ENCODE data around the gene SLCO4A1. TPM values are rescaled to one million over a fixed set of nuclear protein-coding genes. Genes with fewer than 3 reads are reported as not detected.
A peak's percentile ranks its signal among the peaks of the same experiment; 100 is the strongest.

Gene SLCO4A1
- total and polyA plus RNA-seq, 2 experiments from 2014 or later: 0.15 to 1.0 TPM

- Histone ChIP-seq H3K4me3 (no peak overlapping the region), H3K9me3 (ENCODE audit: low read depth) (no peaks in the 10 kb centered on the region), H3K36me3 (no peaks in the 10 kb centered on the region), H3K4me1 (ENCODE audit: low read depth) (peaks cover 6% of the 10 kb centered on the region), H3K27me3 (no peaks in the 10 kb centered on the region), H3K27ac (no peak overlapping the region)
- TF ChIP-seq CTCF (IDR thresholded peaks at IDR 0.05; ENCODE audit: low read depth, low read length): no peak
- peak in 1 of 2 donors; percentile 62 for DNase-seq (ENCODE audit: low read depth in 1 of 2, low spot score in 1 of 2)
Observed at GRCh38 chr20:62662422-62662821, 20.1 kb downstream of the SLCO4A1 start.

GRCh38 chr20:62663145-62664018 lies 21.1 kb downstream of the SLCO4A1 start:
- H3K4me1 ChIP-seq (ENCODE audit: low read depth): peaks cover 6% of the 10 kb centered on the region
- no peaks in the 10 kb centered on the region for H3K27me3 ChIP-seq
- no peak for TF ChIP-seq CTCF (IDR thresholded peaks at IDR 0.05; ENCODE audit: low read depth, low read length)

GRCh38 chr20:62664019-62664971 lies 22.0 kb downstream of the SLCO4A1 start:
- Histone ChIP-seq H3K9me3 (ENCODE audit: low read depth) (no peaks in the 10 kb centered on the region), H3K27me3 (no peaks in the 10 kb centered on the region), H3K27ac (no peak overlapping the region), H3K4me1 (ENCODE audit: low read depth) (peaks cover 4% of the 10 kb centered on the region), H3K4me3 (no peak overlapping the region), H3K36me3 (no peaks in the 10 kb centered on the region)
- DNase-seq (ENCODE audit: low read depth in 1 of 2, low spot score in 1 of 2): no peak
- no peak for TF ChIP-seq CTCF (IDR thresholded peaks at IDR 0.05; ENCODE audit: low read depth, low read length)

More at GRCh38 chr20:62663145-62664018, 21.1 kb downstream of the SLCO4A1 start:
- H3K27ac ChIP-seq: no peak overlapping the region
- no peaks in the 10 kb centered on the region for H3K36me3 ChIP-seq
- no peaks in the 10 kb centered on the region for H3K9me3 ChIP-seq (ENCODE audit: low read depth)
- DNase-seq (ENCODE audit: low read depth in 1 of 2, low spot score in 1 of 2): no peak
- H3K4me3 ChIP-seq: no peak overlapping the region

- no peak overlapping the region for H3K4me3 ChIP-seq
- no peak for DNase-seq (ENCODE audit: low read depth in 1 of 2, low spot score in 1 of 2)
- no peaks in the 10 kb centered on the region for H3K36me3 ChIP-seq
- H3K27me3 ChIP-seq: no peaks in the 10 kb centered on the region
- no peaks in the 10 kb centered on the region for H3K4me1 ChIP-seq (ENCODE audit: low read depth)
- no peak for TF ChIP-seq CTCF (IDR thresholded peaks at IDR 0.05; ENCODE audit: low read depth, low read length)
- no peaks in the 10 kb centered on the region for H3K9me3 ChIP-seq (ENCODE audit: low read depth)
- H3K27ac ChIP-seq: no peak overlapping the region
Observed at GRCh38 chr20:62665153-62665754, 23.0 kb downstream of the SLCO4A1 start.

Measured in cardiac muscle cell (in vitro differentiated cells and primary cell).